Measurements from ENCODE around the gene NUDCD2. TPM values are rescaled to one million over a fixed set of nuclear protein-coding genes. Genes with fewer than 3 reads are reported as not detected.

Gene NUDCD2
- total RNA-seq, 4 donors from 2014 or later, result 4.1 to 9.7 (median 5.8) TPM

DNA sequence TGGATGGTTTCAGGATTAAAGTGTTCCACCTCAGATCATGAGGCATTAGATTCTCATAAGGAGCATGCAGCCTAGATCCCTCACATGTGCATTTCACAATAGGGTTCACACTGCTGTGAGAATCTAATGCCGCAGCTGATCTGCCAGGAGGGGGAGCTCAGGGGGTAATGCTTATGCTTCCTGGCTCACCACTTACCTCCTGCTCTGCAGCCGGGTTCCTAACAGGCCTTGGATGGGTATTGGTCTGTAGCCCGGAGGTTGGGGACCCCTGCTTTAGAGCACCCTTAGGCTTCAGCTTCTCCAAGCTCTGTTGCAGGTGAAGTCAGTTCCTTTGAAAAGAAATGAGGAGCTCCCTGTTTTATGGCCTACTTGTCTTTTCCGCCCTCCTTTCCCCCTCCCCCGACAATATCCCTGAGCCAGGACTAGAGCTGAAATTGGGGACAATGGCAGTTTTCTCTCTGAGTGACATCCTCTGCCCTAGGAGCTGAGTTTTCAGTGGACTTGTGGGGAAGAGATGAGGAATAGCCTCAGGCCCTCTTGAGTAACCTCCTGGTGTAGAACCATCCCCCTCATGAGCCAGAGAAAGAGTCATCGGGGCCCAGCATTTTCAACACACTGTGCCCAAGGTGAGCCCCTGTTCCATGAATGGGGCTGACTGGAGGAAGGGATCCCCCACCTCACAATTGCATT lies 29.3 kb upstream of the NUDCD2 start:
- TF ChIP-seq, protein P1, sequence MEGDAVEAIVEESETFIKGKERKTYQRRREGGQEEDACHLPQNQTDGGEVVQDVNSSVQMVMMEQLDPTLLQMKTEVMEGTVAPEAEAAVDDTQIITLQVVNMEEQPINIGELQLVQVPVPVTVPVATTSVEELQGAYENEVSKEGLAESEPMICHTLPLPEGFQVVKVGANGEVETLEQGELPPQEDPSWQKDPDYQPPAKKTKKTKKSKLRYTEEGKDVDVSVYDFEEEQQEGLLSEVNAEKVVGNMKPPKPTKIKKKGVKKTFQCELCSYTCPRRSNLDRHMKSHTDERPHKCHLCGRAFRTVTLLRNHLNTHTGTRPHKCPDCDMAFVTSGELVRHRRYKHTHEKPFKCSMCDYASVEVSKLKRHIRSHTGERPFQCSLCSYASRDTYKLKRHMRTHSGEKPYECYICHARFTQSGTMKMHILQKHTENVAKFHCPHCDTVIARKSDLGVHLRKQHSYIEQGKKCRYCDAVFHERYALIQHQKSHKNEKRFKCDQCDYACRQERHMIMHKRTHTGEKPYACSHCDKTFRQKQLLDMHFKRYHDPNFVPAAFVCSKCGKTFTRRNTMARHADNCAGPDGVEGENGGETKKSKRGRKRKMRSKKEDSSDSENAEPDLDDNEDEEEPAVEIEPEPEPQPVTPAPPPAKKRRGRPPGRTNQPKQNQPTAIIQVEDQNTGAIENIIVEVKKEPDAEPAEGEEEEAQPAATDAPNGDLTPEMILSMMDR (IDR thresholded peaks at IDR 0.05; ENCODE audit: low read depth), result no peak

DNA sequence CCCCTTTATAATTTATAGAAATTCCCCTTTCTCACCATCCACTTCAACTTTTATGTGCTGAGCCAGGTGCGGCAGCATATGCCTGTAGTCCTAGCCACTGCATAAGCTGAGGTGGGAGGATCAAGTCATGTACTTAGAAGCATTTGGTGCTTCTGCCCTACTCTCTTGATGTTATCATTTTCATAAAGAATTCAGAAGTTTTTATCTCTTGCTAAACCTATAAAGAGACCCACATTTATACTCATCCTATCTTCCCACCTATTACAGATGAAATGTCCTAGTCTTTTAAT lies 19.0 kb upstream of the NUDCD2 start:
- TF ChIP-seq, protein P1 (IDR thresholded peaks at IDR 0.05; ENCODE audit: low read depth), result no peak

DNA sequence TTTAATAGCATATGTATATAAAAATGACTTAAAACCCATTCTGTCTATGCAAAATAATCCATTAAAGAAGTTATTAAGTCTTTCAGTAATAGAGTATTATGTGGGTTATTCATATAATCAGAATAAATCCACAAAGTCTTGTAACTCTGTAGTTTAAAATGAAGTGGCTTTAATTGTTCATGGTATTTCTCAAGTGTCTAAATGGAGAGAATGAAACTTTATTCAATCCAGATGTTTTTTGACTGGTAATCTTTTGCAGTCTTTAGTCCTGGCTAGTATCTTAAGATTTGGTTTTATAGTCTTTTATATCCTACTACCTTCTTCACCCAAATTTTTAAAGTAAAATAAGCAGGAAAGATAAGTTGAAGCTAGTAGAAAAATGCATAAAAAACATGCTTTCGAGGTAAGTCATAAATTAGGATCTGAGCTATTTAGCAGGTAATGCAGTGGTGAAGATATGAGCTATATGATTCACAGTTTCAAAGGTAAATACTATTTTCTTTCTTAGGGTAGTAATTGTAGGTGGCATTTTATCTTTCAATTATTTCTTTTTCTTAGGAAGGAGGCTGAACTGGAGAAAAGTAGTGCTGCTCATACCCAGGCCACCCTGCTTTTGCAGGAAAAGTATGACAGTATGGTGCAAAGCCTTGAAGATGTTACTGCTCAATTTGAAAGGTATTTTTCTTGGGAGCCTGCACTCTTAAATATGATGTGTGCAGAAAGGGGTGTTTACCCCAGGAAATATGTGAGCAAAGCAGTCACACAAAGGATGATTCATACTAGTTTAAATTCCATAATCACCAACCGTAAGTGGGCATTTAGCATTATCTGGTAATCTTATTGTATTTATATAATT lies 18.5 kb upstream of the NUDCD2 start:
- TF ChIP-seq, protein P1 (IDR thresholded peaks at IDR 0.05; ENCODE audit: low read depth), result no peak

DNA sequence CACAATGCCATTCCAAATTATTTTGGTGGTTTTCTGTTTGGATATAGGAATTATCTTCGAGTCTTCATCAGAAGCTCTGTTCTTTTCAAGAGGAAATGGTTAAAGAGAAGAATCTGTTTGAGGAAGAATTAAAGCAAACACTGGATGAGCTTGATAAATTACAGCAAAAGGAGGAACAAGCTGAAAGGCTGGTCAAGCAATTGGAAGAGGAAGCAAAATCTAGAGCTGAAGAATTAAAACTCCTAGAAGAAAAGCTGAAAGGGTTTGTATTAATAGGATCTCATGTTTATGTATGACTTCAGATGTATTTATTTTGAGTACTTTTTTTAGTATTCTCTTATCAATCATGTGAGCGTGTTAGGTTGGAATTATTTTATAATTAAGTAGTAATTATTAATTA lies 15.5 kb upstream of the NUDCD2 start:
- TF ChIP-seq, protein P1 (IDR thresholded peaks at IDR 0.05; ENCODE audit: low read depth), result no peak

DNA sequence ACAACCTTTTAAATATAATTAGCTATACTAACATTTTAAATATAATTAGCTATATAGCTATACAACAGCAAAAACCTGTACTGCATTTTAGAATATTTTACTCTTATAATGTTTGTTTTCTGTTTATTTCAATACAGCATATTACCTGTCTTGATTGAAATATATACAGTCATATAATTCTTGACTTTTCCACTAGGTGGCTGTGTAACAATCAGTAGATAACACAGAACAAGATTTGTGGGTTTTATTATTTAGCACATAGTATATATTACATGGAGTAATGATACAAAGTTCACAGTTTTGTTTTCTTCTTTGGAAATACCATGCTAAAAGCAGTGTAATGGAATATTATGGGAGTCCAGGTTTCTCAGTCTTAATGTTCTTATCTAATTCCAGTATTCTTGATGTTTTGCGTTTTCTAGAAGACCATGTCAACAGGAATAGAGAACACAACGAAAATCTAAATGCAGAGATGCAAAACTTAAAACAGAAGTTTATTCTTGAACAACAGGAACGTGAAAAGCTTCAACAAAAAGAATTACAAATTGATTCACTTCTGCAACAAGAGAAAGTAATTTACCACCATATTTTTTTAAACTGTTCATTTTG lies 13.8 kb upstream of the NUDCD2 start:
- TF ChIP-seq, protein P1 (IDR thresholded peaks at IDR 0.05; ENCODE audit: low read depth), result no peak

DNA sequence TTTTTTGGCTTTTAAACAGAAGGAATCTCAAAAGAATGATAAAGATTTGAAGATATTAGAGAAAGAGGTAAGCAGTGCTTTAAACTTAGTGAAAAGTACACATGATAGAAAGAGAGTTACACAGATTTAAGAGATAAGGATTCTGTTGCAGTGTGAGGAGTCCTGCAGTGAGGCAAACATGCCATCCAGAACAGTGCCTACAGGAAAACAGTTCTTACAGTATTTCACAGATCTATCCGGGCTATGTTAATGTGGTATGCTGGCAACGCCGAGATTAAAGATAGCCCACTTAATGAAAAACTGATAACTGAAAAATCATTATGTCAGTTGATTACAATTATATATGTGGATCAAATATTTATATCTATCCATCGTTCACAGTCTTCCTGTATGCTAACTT lies 7.8 kb upstream of the NUDCD2 start:
- TF ChIP-seq, protein P1 (IDR thresholded peaks at IDR 0.05; ENCODE audit: low read depth), result no peak

DNA sequence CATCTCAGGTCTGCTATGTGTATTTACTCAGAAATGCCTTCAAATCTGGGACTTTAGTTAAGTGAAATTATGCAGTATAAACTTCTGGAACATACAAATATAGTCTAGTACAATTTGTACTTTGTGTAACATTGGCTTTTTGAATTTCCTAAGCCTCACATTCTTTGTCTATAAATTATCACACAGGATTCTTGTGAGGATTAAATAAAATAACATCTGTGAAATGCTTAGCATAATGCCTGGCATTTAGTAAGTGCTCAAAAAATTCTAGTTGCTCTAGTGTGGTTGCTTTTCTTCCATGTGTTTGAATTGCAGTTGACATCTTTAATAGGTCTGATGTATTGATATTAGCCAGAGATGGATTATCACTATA lies 3.1 kb upstream of the NUDCD2 start:
- TF ChIP-seq, protein P1 (IDR thresholded peaks at IDR 0.05; ENCODE audit: low read depth), result no peak
